EL (cell line): ENCODE measurements around the gene KIAA2012.

Experiments
- DNase-seq: peaks from one replicate; pipeline ENCODE4 v3.0.0-alpha.2; 2016

The KIAA2012 gene

GRCh38 chr2:202043475-202043874 lies 29.6 kb upstream of the KIAA2012 start:
- no peak for DNase-seq

- no peak for DNase-seq
These were observed 28.3 kb upstream of the KIAA2012 start for GRCh38 chr2:202044777-202045176.

- DNase-seq = no peak
These were observed 26.5 kb upstream of the KIAA2012 start for GRCh38 chr2:202046572-202046971.

GRCh38 chr2:202049092-202049728 lies 23.8 kb upstream of the KIAA2012 start:
- no peak for DNase-seq

GRCh38 chr2:202049840-202050239 lies 23.2 kb upstream of the KIAA2012 start:
- no peak for DNase-seq

GRCh38 chr2:202050652-202051051 lies 22.4 kb upstream of the KIAA2012 start:
- no peak for DNase-seq

GRCh38 chr2:202051499-202052161 lies 21.4 kb upstream of the KIAA2012 start:
- peak; percentile 38 for DNase-seq

- no peak for DNase-seq
These were observed 20.8 kb upstream of the KIAA2012 start for GRCh38 chr2:202052235-202052634.

- no peak for DNase-seq
These were observed 18.4 kb upstream of the KIAA2012 start for GRCh38 chr2:202054679-202055078.

- no peak for DNase-seq
These were observed 16.4 kb upstream of the KIAA2012 start for GRCh38 chr2:202056611-202057010.

- no peak for DNase-seq
These were observed 12.8 kb upstream of the KIAA2012 start for GRCh38 chr2:202060218-202060617.

GRCh38 chr2:202061695-202062094 lies 11.4 kb upstream of the KIAA2012 start:
- DNase-seq = no peak

- peak; percentile 69 for DNase-seq
These were observed 8.7 kb upstream of the KIAA2012 start for GRCh38 chr2:202064171-202064880.

- DNase-seq = no peak
These were observed 8.2 kb upstream of the KIAA2012 start for GRCh38 chr2:202064881-202065230.

GRCh38 chr2:202065876-202066275 lies 7.2 kb upstream of the KIAA2012 start:
- DNase-seq = no peak

- DNase-seq = no peak
These were observed 6.2 kb upstream of the KIAA2012 start for GRCh38 chr2:202066875-202067274.

GRCh38 chr2:202067589-202067988 lies 5.5 kb upstream of the KIAA2012 start:
- DNase-seq = no peak

GRCh38 chr2:202069170-202070067 lies 3.6 kb upstream of the KIAA2012 start:
- no peak for DNase-seq

- DNase-seq = no peak
These were observed 1.9 kb upstream of the KIAA2012 start for GRCh38 chr2:202071107-202071506.

GRCh38 chr2:202072226-202072625 lies 829 bp upstream of the KIAA2012 start:
- DNase-seq = no peak

- no peak for DNase-seq
These were observed 1.3 kb downstream of the KIAA2012 start for GRCh38 chr2:202074324-202074723.

- DNase-seq = no peak
These were observed 6.3 kb downstream of the KIAA2012 start for GRCh38 chr2:202079310-202079709.

GRCh38 chr2:202084265-202084664 lies 11.2 kb downstream of the KIAA2012 start:
- peak; percentile 8 for DNase-seq
